ENCODE results near the gene PITX3.
A peak's percentile ranks its signal among the peaks of the same experiment; 100 is the strongest.

The PITX3 gene

GRCh38 chr10:102241444-102242117 lies at the start of gene PITX3:
TSS of gene PITX3 (minus strand) at chr10:102241512. CDS start at chr10:102232080, 9,432 bp downstream.
- peak; percentile 92 to 94 for DNase-seq

DNA sequence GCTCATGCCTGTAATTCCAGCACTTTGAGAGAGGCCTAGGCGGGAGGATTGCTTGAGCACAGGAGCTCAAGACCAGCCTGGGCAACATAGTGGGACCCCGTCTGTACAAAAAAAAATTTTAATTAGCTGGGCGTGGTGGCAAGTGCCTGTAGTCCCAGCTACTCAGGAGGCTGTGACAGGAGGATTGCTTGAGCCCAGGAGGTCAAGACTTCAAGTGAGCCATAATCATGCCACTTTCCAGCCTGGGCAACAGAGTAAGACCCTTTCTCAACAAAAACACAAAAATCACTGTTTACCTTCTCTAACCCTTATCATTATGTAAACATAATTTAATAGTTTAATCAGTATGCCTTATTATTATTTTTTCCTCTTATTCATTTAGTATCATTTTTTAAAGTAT lies 48.5 kb upstream of the PITX3 start:
- no peak for DNase-seq

- DNase-seq: no peak
Measured at GRCh38 chr10:102289356-102289755, 48.0 kb upstream of the PITX3 start.

DNA sequence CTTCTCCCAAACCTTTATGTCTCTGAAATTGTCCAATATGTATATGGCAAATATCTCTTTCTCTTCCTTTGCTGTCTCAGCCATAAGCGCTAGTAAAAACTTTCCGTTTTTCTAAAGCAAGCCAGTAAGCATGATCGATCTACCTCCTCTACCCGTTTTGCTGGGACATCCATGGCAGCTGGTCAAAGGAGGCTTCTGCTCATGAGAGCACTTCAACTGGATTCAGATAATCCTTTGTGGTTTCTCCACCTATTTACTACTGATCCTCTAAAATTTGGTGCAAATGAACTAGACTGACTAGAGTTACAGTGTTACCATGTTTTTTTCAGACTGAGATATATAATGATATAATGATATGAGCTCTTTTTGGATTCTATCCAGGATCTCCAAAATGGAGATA lies 46.7 kb upstream of the PITX3 start:
- no peak for DNase-seq

GRCh38 chr10:102287538-102287937 lies 46.2 kb upstream of the PITX3 start:
- no peak for DNase-seq

GRCh38 chr10:102286216-102286615 lies 44.9 kb upstream of the PITX3 start:
- no peak for DNase-seq

GRCh38 chr10:102285133-102285532 lies 43.8 kb upstream of the PITX3 start:
- no peak for DNase-seq

GRCh38 chr10:102284531-102284930 lies 43.2 kb upstream of the PITX3 start:
- no peak for DNase-seq

- DNase-seq: no peak
Measured at GRCh38 chr10:102283890-102284289, 42.6 kb upstream of the PITX3 start.

GRCh38 chr10:102283488-102283887 lies 42.2 kb upstream of the PITX3 start:
- no peak for DNase-seq

- DNase-seq: no peak
Measured at GRCh38 chr10:102281102-102281487, 39.8 kb upstream of the PITX3 start.

- DNase-seq: no peak
Measured at GRCh38 chr10:102280397-102281101, 39.2 kb upstream of the PITX3 start.

- DNase-seq: no peak
Measured at GRCh38 chr10:102279104-102279503, 37.8 kb upstream of the PITX3 start.

DNA sequence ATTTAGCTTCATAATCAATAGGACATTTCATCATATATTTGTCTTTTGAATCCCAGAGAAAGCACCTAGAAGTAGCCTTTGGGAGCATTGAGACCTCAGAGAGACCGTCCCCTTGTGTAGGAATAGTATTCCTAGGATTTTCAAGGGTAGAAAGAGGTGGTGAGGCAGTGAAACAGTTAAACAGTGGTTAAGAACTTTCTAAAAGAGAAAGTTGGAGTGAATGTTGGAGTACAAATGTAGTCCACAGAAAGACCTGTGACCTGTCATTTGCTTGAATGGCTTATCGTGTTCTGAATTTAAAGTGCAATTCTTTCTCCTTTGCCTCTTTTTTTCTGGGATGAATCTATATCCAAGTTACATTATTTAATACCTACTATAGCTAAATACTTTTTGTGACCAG lies 34.0 kb upstream of the PITX3 start:
- no peak for DNase-seq

DNA sequence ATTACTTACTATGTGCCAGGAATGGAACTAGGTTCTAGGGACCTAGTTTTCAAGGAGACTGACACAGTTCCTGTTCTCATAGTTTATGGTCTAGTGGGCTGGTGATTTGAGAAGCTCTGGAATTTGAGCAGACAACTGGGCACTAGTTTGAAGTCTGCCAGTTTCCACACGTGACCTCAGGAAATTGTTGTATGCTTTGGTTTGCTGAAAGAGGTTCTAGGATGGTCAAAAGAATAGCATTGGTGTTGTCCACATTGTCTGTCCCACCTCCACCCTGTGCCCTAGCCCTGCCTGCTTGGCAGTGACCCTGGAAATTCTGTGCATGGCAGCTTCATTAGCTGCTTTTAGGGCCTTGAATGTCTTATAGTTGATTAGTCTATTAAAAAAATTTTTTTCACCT lies 32.8 kb upstream of the PITX3 start:
- DNase-seq: no peak

GRCh38 chr10:102269017-102269416 lies 27.7 kb upstream of the PITX3 start:
- DNase-seq: no peak

DNA sequence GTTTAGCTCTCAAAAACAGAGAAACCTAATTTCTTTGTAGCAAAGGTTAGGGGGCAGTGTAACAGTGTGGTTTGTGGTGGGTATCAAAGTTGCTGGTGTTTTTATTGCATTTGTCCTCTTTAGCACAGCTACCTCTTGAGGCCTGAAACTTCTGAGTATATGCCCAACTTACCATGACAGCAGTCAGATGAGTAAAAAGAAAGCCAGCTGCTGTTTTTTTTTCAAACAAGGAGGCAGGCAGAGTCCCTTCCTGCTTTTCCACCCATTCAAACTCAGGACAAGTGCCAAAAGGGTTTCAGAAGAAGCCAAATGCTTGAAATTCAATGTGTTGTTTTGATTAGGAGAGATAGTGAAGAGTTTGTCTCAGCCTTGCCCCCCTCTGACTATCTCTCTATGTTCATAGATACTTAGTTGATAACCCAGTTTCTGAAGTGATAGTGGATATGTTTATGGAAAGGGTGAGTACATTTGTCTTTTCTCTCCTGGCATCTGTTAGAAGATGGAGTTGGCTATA lies 27.1 kb upstream of the PITX3 start:
- DNase-seq: no peak

DNA sequence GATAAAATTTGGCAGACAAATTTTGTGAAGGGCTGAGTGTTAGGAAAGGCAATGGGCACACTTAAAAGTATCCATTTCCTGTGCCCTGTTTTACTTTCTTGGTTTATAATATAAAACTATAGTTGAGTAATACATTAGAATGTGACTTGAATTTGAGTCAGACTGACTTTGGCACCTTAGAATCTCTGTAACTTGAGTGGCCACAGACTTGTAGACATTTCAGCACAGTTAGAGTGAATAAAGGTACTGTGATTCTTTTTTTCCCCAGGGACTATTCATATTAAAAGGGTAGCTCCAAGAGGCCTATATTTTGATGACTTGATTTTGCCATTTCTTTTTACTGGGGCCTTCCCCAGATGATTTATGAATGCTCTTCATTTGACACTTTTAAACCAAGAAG lies 26.4 kb upstream of the PITX3 start:
- no peak for DNase-seq

DNA sequence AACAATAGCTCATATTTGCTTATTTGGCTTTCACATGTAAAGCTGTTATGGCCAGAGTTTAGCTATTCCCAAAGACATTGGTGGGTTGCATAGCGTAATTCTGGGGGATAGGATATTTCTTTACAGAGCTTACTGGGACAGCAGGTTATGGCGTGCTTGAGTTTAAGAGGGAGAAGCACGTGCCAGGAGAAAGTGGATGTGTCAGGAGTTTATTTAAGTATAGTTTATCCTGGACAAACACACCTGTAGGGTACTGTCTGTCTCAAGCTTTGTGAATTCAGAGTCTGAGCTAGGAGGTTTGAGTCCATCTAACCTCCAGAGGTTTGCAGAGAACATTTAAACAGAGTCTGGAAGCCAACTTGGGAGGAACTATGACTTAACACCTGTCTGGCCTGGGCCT lies 25.4 kb upstream of the PITX3 start:
- DNase-seq: no peak

DNA sequence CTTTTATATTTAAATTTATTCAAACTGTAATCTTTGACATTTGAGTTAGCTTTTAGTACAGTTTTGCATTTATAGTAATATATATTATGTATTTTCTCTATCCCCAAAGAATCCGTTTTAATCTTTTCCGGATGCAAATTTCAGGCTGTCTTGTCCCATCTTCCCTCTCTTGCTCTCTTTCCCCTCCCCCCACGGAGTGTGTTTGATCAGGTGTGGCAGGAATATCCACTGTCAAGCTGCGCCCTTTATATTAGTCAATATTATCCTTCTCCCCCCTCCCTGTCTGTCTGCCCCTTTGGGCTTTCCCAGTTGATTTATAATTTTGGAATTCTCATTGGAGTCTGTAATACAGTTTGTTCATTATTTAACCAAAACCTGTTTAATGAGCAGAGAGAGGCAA lies 23.1 kb upstream of the PITX3 start:
- DNase-seq: no peak

- DNase-seq: no peak
Measured at GRCh38 chr10:102262744-102263370, 21.5 kb upstream of the PITX3 start.

DNA sequence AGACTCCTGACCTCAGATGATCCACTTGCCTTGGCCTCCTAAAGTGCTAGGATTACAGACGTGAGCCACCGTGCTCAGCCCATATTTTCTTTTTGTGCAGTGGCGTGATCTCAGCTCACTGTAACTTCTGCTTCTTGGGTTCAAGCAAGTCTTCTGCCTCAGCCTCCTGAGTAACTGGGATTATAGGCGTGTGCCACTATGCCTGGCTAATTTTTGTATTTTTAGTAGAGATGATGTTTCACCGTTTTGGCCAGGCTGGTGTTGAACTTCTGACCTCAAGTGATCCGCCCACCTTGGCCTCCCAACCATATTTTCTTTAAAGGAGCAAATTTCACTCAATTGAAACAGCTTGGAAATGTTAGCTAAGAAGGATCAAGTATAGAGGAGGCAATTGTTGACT lies 20.5 kb upstream of the PITX3 start:
- DNase-seq: no peak

- DNase-seq: no peak
Measured at GRCh38 chr10:102261196-102261595, 19.9 kb upstream of the PITX3 start.

DNA sequence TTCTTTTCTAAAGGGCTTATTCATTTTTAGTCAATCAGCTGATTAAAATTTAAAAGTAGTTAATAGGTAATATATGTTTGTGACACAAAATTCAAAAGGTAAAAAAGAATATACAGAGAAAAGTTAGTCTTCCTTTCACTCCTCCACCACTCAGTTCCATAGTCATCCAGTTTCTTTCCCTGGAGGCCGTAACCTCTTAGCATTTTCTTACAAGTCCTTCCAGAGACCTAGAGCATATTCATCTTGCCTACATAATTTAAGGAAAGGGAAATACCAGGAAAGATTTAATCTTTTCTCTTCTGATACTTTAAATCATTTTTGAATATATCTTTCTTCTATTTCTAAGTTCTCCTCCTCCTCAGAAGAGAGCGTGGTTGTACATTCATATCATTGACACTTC lies 14.1 kb upstream of the PITX3 start:
- DNase-seq: no peak
